CD4-positive, alpha-beta T cell (primary cell): ENCODE data around the gene ADAMTS8. TPM values are rescaled to one million over a fixed set of nuclear protein-coding genes. Genes with fewer than 3 reads are reported as not detected.
A peak's percentile ranks its signal among the peaks of the same experiment; 100 is the strongest.

Source experiments
- ATAC-seq: fragments of 200-7000 bp; cut with Tn5 transposase; one replicate; pipeline ENCODE4 v1.10.0; 2022; ENCODE audit warnings: mild to moderate bottlenecking; ENCODE audit not compliant: poor library complexity
- CTCF ChIA-PET: fragments of 350-600 bp; sonication (Branson Sonifier 250); formaldehyde crosslinking; loops from one replicate; lab custom pipeline; 2021; ENCODE audit warnings: antibody characterized with exemption, inconsistent platforms; lab: Charles Lee
- POLR2A ChIA-PET: fragments of 350-600 bp; sonication (Branson Sonifier 250); formaldehyde crosslinking; loops from one replicate; lab custom pipeline; 2021; ENCODE audit warnings: antibody characterized with exemption, inconsistent platforms; lab: Charles Lee
- DNase-seq, 14 experiments: peaks; one replicate each; pipeline ENCODE4 v3.0.0-alpha.2; 2013 to 2020; ENCODE audit warnings: mixed read lengths in 2 of 14
- H3K27ac ChIP-seq, 2 donors: one replicate each; pipeline versions ENCODE4 v1.5.1 to v1.7.0; 2013; ENCODE audit warnings: low read length in 2 of 2, low read depth in 1 of 2, mild to moderate bottlenecking in 1 of 2
- H3K27me3 ChIP-seq, 2 experiments: 1 replicate in 1 of 2; 2 replicates in 1 of 2; pipeline versions ENCODE4 v1.6.1 to v1.7.0; 2013; ENCODE audit warnings: low read length in 2 of 2, control low read depth in 1 of 2, mild to moderate bottlenecking in 1 of 2, moderate library complexity in 1 of 2; ENCODE audit not compliant: insufficient read depth in 2 of 2, control insufficient read depth in 1 of 2
- H3K36me3 ChIP-seq: one replicate; pipeline ENCODE4 v1.6.1; 2013; ENCODE audit warnings: low read length, control low read depth; ENCODE audit not compliant: insufficient read depth
- H3K4me1 ChIP-seq: one replicate; pipeline ENCODE4 v1.6.1; 2013; ENCODE audit warnings: low read length, control low read depth; ENCODE audit not compliant: insufficient read depth
- H3K4me3 ChIP-seq: one replicate; pipeline ENCODE4 v1.5.1; 2013; ENCODE audit warnings: mild to moderate bottlenecking, low read length, moderate library complexity
- H3K9me3 ChIP-seq, 2 experiments: 1 replicate in 1 of 2; 2 replicates in 1 of 2; pipeline versions ENCODE4 v1.6.1 to v1.7.0; 2013; ENCODE audit warnings: low read length in 2 of 2, mild to moderate bottlenecking in 2 of 2, control low read depth in 1 of 2, moderate library complexity in 1 of 2; ENCODE audit not compliant: control insufficient read depth in 1 of 2, insufficient read depth in 1 of 2
- H3K27ac Mint-ChIP-seq: one replicate; pipeline ENCODE4 v1.8.0; 2020; ENCODE audit warnings: mixed read lengths
- H3K27me3 Mint-ChIP-seq: one replicate; pipeline ENCODE4 v1.8.0; 2021; ENCODE audit warnings: mixed read lengths
- H3K36me3 Mint-ChIP-seq: one replicate; pipeline ENCODE4 v1.8.0; 2021; ENCODE audit warnings: low read depth, mixed read lengths
- H3K4me1 Mint-ChIP-seq: one replicate; pipeline ENCODE4 v1.8.0; 2021; ENCODE audit warnings: low read depth, mixed read lengths
- H3K4me3 Mint-ChIP-seq: one replicate; pipeline ENCODE4 v1.8.0; 2020; ENCODE audit warnings: mild to moderate bottlenecking, mixed read lengths
- H3K9me3 Mint-ChIP-seq: one replicate; pipeline ENCODE4 v1.8.0; 2020; ENCODE audit warnings: mixed read lengths
- intact Hi-C, 2 experiments: fragments of 100-400 bp; cut with DNase I in 1 of 2; cut with micrococcal nuclease in 1 of 2; formaldehyde crosslinking; loops; one replicate each; pipeline versions ENCODE4 v1.15.1 to v1.9.0; 2023 to 2025; cut with DNase I, micrococcal nuclease
- total RNA-seq, 174 experiments: library from RNA in 2 of 174; stranded (reverse) in 2 of 174; gene quantifications; one replicate each; pipeline ENCODE4 v1.2.3 and lab custom pipeline; 2021 to 2026
- TF ChIP-seq, protein P1 (sequence below): fragments of 200-600 bp; IDR thresholded peaks from one replicate; pipeline ENCODE4 v1.8.0; 2022; ENCODE audit warnings: antibody characterized with exemption, mild to moderate bottlenecking

ADAMTS8 gene
- total RNA-seq, 2 experiments from 2014 or later, result not detected

DNA sequence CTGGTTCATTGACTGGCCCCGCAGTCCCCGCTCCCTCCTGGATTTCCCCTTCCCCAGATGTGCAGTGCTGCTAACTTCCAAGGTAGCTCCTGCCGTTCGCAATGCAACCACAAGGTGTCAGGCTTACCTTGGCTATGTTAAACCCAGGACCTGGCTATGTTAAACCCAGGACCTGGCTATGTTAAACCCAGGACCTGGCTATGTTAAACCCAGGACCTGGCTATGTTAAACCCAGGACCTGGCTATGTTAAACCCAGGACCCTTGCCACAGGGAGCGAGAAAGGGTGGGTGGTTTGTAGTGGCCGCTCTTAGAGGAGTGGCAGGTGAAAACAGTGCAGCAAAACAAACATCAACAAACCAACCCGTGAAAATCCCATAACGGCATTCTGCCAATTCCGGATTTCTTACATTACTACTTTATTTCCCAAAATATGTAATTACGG lies 2.9 kb upstream of the ADAMTS8 start:
- ATAC-seq (peak; percentile 52), DNase-seq (peak; percentile 30 to 83 (median 57))
- ChIA-PET CTCF (interaction anchor here (0.6 to 1.4 kb wide), 6 partner anchors 17 to 476 kb away, joined by 3 to 13 read pairs (median 4); no protein-coding TSS in a partner anchor), POLR2A (no interaction called here)
- no peaks in the 10 kb centered on the region for H3K36me3 ChIP-seq
- H3K9me3 ChIP-seq, result peaks cover 0 to 6% of the 10 kb centered on the region in 2 experiments
- Mint-ChIP-seq H3K9me3 (no peaks in the 10 kb centered on the region), H3K27ac (no peak overlapping the region), H3K36me3 (no peaks in the 10 kb centered on the region), H3K4me1 (peaks cover 7% of the 10 kb centered on the region), H3K4me3 (no peak overlapping the region), H3K27me3 (peaks cover 43% of the 10 kb centered on the region)
- H3K27me3 ChIP-seq, result peaks cover 37 to 39% of the 10 kb centered on the region in 2 experiments
- H3K27ac ChIP-seq, result no peak overlapping the region
- no peaks in the 10 kb centered on the region for H3K4me1 ChIP-seq
- TF ChIP-seq, protein P1, sequence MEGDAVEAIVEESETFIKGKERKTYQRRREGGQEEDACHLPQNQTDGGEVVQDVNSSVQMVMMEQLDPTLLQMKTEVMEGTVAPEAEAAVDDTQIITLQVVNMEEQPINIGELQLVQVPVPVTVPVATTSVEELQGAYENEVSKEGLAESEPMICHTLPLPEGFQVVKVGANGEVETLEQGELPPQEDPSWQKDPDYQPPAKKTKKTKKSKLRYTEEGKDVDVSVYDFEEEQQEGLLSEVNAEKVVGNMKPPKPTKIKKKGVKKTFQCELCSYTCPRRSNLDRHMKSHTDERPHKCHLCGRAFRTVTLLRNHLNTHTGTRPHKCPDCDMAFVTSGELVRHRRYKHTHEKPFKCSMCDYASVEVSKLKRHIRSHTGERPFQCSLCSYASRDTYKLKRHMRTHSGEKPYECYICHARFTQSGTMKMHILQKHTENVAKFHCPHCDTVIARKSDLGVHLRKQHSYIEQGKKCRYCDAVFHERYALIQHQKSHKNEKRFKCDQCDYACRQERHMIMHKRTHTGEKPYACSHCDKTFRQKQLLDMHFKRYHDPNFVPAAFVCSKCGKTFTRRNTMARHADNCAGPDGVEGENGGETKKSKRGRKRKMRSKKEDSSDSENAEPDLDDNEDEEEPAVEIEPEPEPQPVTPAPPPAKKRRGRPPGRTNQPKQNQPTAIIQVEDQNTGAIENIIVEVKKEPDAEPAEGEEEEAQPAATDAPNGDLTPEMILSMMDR, result peak; percentile 60
- intact Hi-C loops, result loop anchor here (1.0 to 10.0 kb wide), 3 partner anchors 219 to 463 kb away; no protein-coding TSS in a partner anchor
- no peak overlapping the region for H3K4me3 ChIP-seq

DNA sequence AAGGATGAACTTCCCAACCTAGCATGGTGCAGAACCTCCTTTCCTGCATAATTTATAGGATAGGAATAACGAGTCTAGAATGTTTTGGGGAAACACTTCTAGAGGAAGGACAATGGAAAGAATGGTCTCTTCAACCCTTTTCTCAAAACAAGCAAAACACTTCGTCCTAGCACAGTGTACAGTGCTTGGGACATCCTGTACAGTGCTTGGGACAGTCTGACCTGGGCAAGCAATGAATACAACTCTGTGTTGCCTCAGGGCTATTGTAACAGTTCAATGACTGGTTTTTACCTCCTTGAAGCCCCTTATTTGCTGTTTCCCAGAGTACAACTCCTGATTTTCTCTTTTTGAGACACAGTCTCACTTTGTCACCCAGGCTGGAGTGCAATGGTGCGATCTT lies 1.6 kb upstream of the ADAMTS8 start:
- Histone ChIP-seq H3K27ac (no peak overlapping the region), H3K27me3 (peaks cover 46 to 48% of the 10 kb centered on the region in 2 experiments), H3K36me3 (no peaks in the 10 kb centered on the region), H3K4me3 (no peak overlapping the region), H3K9me3 (peaks cover 0 to 6% of the 10 kb centered on the region in 2 experiments), H3K4me1 (no peaks in the 10 kb centered on the region)
- TF ChIP-seq, protein P1, result no peak
- Mint-ChIP-seq H3K36me3 (no peaks in the 10 kb centered on the region), H3K4me1 (peaks cover 7% of the 10 kb centered on the region), H3K4me3 (no peak overlapping the region), H3K27me3 (peaks cover 53% of the 10 kb centered on the region), H3K9me3 (no peaks in the 10 kb centered on the region), H3K27ac (no peak overlapping the region)
- DNase-seq (no peak), ATAC-seq (no peak)
- intact Hi-C loops, result loop anchor here in 1 of 2 experiments (2.0 to 10.0 kb wide), 2 partner anchors 217 to 465 kb away; no protein-coding TSS in a partner anchor
- ChIA-PET CTCF (no interaction called here), POLR2A (no interaction called here)

DNA sequence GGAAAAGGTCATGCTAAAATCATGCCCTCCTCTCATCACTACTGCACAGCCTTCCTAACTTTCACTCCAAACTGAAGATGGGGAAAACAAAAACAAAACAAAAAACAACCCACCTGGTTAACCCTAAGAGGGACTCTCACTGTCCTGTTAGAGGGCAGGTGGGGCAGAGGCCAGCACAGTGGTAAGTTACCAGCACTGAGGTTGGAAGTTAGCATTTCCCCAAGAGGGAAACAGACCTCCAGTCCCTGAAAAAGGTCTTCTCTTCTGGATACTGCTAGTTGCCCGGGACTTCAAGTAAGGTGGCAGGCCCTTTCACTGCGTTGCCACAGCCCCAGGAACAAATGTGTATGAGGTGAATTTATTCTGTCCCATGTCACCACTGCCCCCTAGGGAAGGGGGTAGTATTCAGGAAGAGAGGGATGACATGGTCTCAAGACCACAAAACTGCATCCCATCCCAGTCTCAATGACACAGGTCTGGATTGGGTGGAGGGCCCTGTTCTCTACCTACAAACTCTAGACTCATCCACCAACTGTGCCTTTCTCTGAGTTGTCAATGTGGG lies 792 bp upstream of the ADAMTS8 start:
- H3K36me3 ChIP-seq, result no peaks in the 10 kb centered on the region
- POLR2A ChIA-PET, result no interaction called here
- DNase-seq (no peak), ATAC-seq (no peak)
- H3K4me3 Mint-ChIP-seq, result peak overlapping the region; percentile 30
- H3K4me1 Mint-ChIP-seq, result peaks cover 7% of the 10 kb centered on the region
- H3K9me3 Mint-ChIP-seq, result no peaks in the 10 kb centered on the region
- H3K36me3 Mint-ChIP-seq, result no peaks in the 10 kb centered on the region
- no peak overlapping the region for H3K27ac ChIP-seq
- H3K4me3 ChIP-seq, result no peak overlapping the region
- H3K27me3 Mint-ChIP-seq, result peaks cover 61% of the 10 kb centered on the region
- no peak overlapping the region for H3K27ac Mint-ChIP-seq
- no peaks in the 10 kb centered on the region for H3K4me1 ChIP-seq
- peaks cover 0 to 6% of the 10 kb centered on the region in 2 experiments for H3K9me3 ChIP-seq
- CTCF ChIA-PET, result no interaction called here
- TF ChIP-seq, protein P1, result no peak
- intact Hi-C loops, result no loop called here
- H3K27me3 ChIP-seq, result peaks cover 47 to 49% of the 10 kb centered on the region in 2 experiments
